ENCODE measurements around the gene CAMKK1. TPM values are rescaled to one million over a fixed set of nuclear protein-coding genes. Genes with fewer than 3 reads are reported as not detected.

The CAMKK1 gene
- polyA plus RNA-seq = 10 to 100 TPM in 1 of 4 donors, 1 to 10 TPM in 2, under 1 TPM in 1; 0.22 to 11.2 (median 3.2) TPM
- long read RNA-seq, donor 1 = 0 reads
- long read RNA-seq, donor 2 = 0 reads
- long read RNA-seq, donor 3 = 0 reads
- long read RNA-seq, donor 4 = 0 reads
- long read RNA-seq, donor 5 = 0 reads
- long read RNA-seq, donor 6 = 0 reads
- long read RNA-seq, donor 7, partial matches to known transcripts = 0 of 1 reads
- long read RNA-seq, donor 7, other reads (novel, unspliced or antisense) = 0 of 1 reads
- long read RNA-seq, donor 8 = 0 reads
- long read RNA-seq, donor 9 = 0 reads
- long read RNA-seq, donor 10 = 0 reads

DNA sequence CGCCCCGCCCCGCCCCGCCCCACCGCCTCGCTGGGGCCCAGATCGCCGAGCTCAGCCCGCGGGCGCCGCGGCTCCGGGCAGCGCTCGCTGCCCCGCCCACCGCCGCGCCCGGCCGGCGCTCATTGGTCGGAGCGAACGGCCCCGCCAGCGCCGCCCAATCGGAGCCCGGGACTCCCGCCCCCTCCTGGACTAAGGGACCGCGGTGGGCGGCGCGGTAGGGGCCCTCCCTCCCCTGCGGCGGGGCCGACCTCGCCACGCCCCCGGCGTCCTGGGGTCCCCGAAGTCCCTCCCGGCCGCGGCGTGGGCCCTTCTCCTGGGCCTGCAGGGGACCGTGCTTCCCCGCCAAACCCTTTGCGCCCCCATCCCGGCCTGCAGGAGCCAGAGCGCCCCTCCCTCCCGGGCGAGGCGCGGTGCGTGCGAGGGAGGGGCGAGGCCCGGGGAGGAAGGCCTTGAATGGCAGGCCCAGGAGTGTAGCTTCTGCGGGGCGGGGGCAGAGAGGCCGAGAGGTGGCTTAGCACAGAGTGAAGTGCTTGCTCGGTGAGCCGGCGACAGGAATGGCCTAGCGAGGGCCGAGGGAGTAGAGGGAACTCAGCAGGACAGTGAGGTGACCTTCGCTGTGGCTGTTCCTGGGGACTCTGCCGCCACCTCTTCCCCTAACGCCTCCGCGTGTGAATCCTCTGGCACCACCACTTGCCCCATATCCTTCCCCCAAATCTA lies at the start of gene CAMKK1:
Gene CAMKK1 (minus strand): TSS at position 51 of the 717 bp plus-strand sequence. CDS start 7,366 bp downstream, outside the sequence.
- H3K4me3 ChIP-seq (ENCODE audit: low read depth in 1 of 3, low read length in 3 of 3) = peak within 1 kb of the TSS; percentile 46 to 56 (median 55)
- WGBS, 3 donors = 1 to 9% (median 4%) methylated on average over 27 to 75 of the region's 75 CpGs
- H3K36me3 ChIP-seq (ENCODE audit: control insufficient read depth in 3 of 3, insufficient read depth in 2 of 3, low read depth in 1 of 3, low read length in 3 of 3) = peaks cover 0 to 37% (median under 1%) of the 10 kb centered on the region in 3 donors
- H3K27me3 ChIP-seq (ENCODE audit: control insufficient read depth in 3 of 3, insufficient read depth in 3 of 3, low read length in 3 of 3) = no peaks in the 10 kb centered on the region
- DNase-seq (peak; percentile 90 to 97), FAIRE-seq (no peak)
- peak within 1 kb of the TSS; percentile 58 to 88 (median 83) for H3K27ac ChIP-seq (ENCODE audit: low read depth in 1 of 3, low read length in 2 of 3)
- no peaks in the 10 kb centered on the region for H3K9me3 ChIP-seq (ENCODE audit: control insufficient read depth in 2 of 2, insufficient read depth in 1 of 2, low read depth in 1 of 2, low read length in 1 of 2)
- H3K4me1 ChIP-seq (ENCODE audit: control insufficient read depth in 3 of 3, insufficient read depth in 2 of 3, low read depth in 1 of 3, low read length in 2 of 3) = peaks cover 6 to 59% (median 8%) of the 10 kb centered on the region in 3 donors

DNA sequence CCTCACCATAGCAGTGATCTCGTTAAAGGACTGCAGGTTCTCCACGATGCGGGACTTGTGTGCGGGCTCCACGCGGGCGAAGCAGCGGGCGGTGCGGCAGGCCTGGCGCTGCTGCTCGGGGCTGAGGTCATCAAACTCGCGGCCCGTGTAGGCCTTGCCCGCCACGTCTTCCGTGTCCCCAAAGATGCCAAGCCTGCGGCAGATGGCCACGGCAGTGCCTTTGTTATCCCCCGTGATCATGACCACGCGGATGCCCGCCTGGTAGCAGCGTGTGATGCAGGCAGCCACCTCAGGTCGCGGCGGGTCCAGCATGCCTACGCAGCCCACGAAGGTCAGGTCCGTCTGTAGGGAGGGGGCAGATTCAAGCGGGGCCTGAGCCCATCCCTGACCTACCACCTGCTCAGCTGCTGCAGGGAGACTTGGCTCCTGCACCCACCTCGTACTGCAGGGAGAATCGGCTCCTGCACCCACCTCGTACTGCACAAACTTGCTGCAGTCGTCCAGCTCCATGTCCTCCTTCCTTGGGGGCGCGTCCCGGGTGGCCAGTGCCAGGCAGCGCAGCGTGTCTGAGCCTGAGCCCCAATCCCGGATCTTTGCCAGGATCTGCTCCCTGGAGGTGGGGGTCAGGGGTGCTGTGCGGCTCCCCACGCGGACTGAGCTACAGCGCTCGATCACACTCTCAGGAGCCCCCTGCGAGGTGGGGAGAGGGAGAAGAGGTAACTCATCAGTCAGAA lies 48.3 kb upstream of the CAMKK1 start:
- DNase-seq (no peak), FAIRE-seq (no peak)
- no peaks in the 10 kb centered on the region for H3K27me3 ChIP-seq (ENCODE audit: control insufficient read depth in 3 of 3, insufficient read depth in 3 of 3, low read length in 3 of 3)
- H3K4me1 ChIP-seq (ENCODE audit: control insufficient read depth in 3 of 3, insufficient read depth in 2 of 3, low read depth in 1 of 3, low read length in 2 of 3) = peaks cover 0 to 8% (median 0%) of the 10 kb centered on the region in 3 donors
- no peaks in the 10 kb centered on the region for H3K9me3 ChIP-seq (ENCODE audit: control insufficient read depth in 2 of 2, insufficient read depth in 1 of 2, low read depth in 1 of 2, low read length in 1 of 2)
- no peak overlapping the region for H3K4me3 ChIP-seq (ENCODE audit: low read depth in 1 of 3, low read length in 3 of 3)
- peaks cover 0 to 83% (median 11%) of the 10 kb centered on the region in 3 donors for H3K36me3 ChIP-seq (ENCODE audit: control insufficient read depth in 3 of 3, insufficient read depth in 2 of 3, low read depth in 1 of 3, low read length in 3 of 3)
- WGBS, 3 donors = 95 to 97% (median 96%) methylated on average over 40 to 48 of the region's 48 CpGs
- H3K27ac ChIP-seq (ENCODE audit: low read depth in 1 of 3, low read length in 2 of 3) = no peak overlapping the region

DNA sequence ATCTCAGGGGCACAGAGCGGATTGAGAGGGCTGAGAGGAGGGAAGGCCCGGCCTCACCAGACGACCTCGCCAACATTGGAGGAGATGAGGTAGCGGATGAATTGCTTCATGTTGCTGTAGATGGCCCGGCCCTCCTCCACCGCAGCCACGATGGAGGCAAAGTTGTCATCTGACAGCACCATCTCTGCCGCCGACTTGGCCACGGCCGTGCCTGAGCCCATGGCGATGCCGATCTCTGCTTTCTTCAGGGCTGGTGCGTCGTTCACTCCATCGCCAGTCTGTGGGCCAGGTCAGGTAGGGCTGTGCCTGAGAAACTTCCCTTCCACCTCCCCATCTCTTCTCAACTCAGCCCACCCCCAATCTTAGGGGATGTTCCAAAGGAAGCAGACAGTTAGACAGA lies 44.5 kb upstream of the CAMKK1 start:
- Histone ChIP-seq H3K4me3 (ENCODE audit: low read depth in 1 of 3, low read length in 3 of 3) (no peak overlapping the region), H3K4me1 (ENCODE audit: control insufficient read depth in 3 of 3, insufficient read depth in 2 of 3, low read depth in 1 of 3, low read length in 2 of 3) (peaks cover 0 to 5% (median 0%) of the 10 kb centered on the region in 3 donors), H3K27me3 (ENCODE audit: control insufficient read depth in 3 of 3, insufficient read depth in 3 of 3, low read length in 3 of 3) (no peaks in the 10 kb centered on the region), H3K27ac (ENCODE audit: low read depth in 1 of 3, low read length in 2 of 3) (no peak overlapping the region), H3K36me3 (ENCODE audit: control insufficient read depth in 3 of 3, insufficient read depth in 2 of 3, low read depth in 1 of 3, low read length in 3 of 3) (peaks cover 0 to 80% (median 11%) of the 10 kb centered on the region in 3 donors), H3K9me3 (ENCODE audit: control insufficient read depth in 2 of 2, insufficient read depth in 1 of 2, low read depth in 1 of 2, low read length in 1 of 2) (no peaks in the 10 kb centered on the region)
- no peak for FAIRE-seq
- WGBS, 3 donors = 96 to 97% (median 96%) methylated on average over 17 of the region's 17 CpGs
- DNase-seq = no peak

DNA sequence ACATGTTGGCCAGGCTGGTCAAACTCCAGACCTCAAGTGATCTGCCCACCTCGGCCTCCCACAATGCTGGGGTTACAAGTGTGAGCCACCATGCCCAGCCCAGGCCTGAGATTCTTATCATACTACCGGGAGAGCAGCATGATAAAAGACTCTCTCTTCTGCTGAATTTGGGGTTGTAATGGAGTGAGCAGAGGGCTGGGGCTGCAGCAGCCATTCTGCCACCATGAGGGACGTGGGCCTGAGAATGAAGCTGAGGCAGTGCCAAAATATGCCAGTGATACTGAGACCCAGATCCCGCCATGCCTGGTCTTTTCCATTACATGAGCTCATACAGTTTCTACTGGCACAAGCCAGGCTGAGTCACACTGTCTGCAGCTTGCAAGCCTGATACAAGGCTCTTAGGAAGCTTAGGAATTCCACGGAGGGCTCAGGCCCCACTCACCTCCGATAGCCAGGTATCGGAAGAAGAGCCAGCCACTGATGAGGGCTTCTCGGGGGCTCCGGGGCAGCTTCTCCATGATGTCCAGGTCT lies 43.0 kb upstream of the CAMKK1 start:
- peaks cover 0 to 70% (median 6%) of the 10 kb centered on the region in 3 donors for H3K36me3 ChIP-seq (ENCODE audit: control insufficient read depth in 3 of 3, insufficient read depth in 2 of 3, low read depth in 1 of 3, low read length in 3 of 3)
- no peaks in the 10 kb centered on the region for H3K27me3 ChIP-seq (ENCODE audit: control insufficient read depth in 3 of 3, insufficient read depth in 3 of 3, low read length in 3 of 3)
- H3K4me1 ChIP-seq (ENCODE audit: control insufficient read depth in 3 of 3, insufficient read depth in 2 of 3, low read depth in 1 of 3, low read length in 2 of 3) = peaks cover 0 to 5% (median 0%) of the 10 kb centered on the region in 3 donors
- DNase-seq (no peak), FAIRE-seq (no peak)
- H3K9me3 ChIP-seq (ENCODE audit: control insufficient read depth in 2 of 2, insufficient read depth in 1 of 2, low read depth in 1 of 2, low read length in 1 of 2) = no peaks in the 10 kb centered on the region
- no peak overlapping the region for H3K27ac ChIP-seq (ENCODE audit: low read depth in 1 of 3, low read length in 2 of 3)
- WGBS, 3 donors = 95 to 96% (median 96%) methylated on average over 9 of the region's 9 CpGs
- no peak overlapping the region for H3K4me3 ChIP-seq (ENCODE audit: low read depth in 1 of 3, low read length in 3 of 3)

DNA sequence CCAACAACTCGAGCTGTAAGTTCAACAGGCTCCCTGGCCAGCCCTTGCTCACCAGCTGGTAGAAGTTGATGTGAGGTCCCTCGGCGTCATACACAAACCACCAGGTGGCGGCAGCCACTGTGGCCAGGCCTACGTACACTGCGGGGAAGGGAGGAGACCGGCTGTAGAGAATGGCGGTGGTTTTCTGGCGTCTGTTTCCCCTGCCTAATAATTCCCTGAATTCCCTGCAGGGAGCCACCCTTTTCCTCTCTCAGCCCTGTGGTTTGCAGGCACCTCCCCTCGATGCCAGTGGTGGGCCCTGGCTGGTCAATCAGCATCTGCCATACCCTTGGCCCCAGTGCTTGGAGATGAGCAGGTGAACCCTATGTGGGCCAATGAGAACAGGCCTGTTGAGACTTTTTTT lies 42.3 kb upstream of the CAMKK1 start:
- Histone ChIP-seq H3K27me3 (ENCODE audit: control insufficient read depth in 3 of 3, insufficient read depth in 3 of 3, low read length in 3 of 3) (no peaks in the 10 kb centered on the region), H3K4me3 (ENCODE audit: low read depth in 1 of 3, low read length in 3 of 3) (no peak overlapping the region), H3K27ac (ENCODE audit: low read depth in 1 of 3, low read length in 2 of 3) (no peak overlapping the region), H3K4me1 (ENCODE audit: control insufficient read depth in 3 of 3, insufficient read depth in 2 of 3, low read depth in 1 of 3, low read length in 2 of 3) (peaks cover 0 to 5% (median 0%) of the 10 kb centered on the region in 3 donors), H3K36me3 (ENCODE audit: control insufficient read depth in 3 of 3, insufficient read depth in 2 of 3, low read depth in 1 of 3, low read length in 3 of 3) (peaks cover 0 to 68% (median 6%) of the 10 kb centered on the region in 3 donors), H3K9me3 (ENCODE audit: control insufficient read depth in 2 of 2, insufficient read depth in 1 of 2, low read depth in 1 of 2, low read length in 1 of 2) (no peaks in the 10 kb centered on the region)
- WGBS, 3 donors = 9 to 35% (median 17%) methylated on average over 10 of the region's 10 CpGs
- FAIRE-seq (no peak), DNase-seq (peak; percentile 85 to 90)

DNA sequence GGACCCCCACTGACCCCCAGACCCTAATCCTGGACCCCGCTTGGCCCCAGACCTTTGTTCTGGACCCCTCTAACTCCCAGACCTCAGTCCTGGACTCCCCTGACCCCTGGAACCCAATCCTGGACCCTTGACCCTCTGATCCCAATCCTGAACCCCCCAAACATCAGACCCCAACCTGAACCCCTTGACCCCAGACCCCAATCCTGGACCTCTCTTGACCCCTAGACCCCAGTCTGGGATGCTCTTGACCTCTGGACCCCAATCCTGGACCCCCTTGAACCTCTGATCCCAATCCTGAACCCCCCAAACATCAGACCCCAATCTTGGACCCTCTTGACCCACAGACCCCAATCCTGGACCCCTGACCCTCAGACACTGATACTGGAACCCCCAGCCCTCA lies 36.9 kb upstream of the CAMKK1 start:
- Histone ChIP-seq H3K4me1 (ENCODE audit: control insufficient read depth in 3 of 3, insufficient read depth in 2 of 3, low read depth in 1 of 3, low read length in 2 of 3) (peaks cover 0 to 44% (median 0%) of the 10 kb centered on the region in 3 donors), H3K36me3 (ENCODE audit: control insufficient read depth in 3 of 3, insufficient read depth in 2 of 3, low read depth in 1 of 3, low read length in 3 of 3) (peaks cover 0 to 63% (median 3%) of the 10 kb centered on the region in 3 donors), H3K27ac (ENCODE audit: low read depth in 1 of 3, low read length in 2 of 3) (no peak overlapping the region), H3K9me3 (ENCODE audit: control insufficient read depth in 2 of 2, insufficient read depth in 1 of 2, low read depth in 1 of 2, low read length in 1 of 2) (no peaks in the 10 kb centered on the region), H3K27me3 (ENCODE audit: control insufficient read depth in 3 of 3, insufficient read depth in 3 of 3, low read length in 3 of 3) (no peaks in the 10 kb centered on the region), H3K4me3 (ENCODE audit: low read depth in 1 of 3, low read length in 3 of 3) (no peak overlapping the region)
- DNase-seq = no peak
- whole genome bisulfite sequencing, 3 donors = 99 to 100% (median 100%) methylated on average over 1 of the region's 1 CpG
- FAIRE-seq = no peak

DNA sequence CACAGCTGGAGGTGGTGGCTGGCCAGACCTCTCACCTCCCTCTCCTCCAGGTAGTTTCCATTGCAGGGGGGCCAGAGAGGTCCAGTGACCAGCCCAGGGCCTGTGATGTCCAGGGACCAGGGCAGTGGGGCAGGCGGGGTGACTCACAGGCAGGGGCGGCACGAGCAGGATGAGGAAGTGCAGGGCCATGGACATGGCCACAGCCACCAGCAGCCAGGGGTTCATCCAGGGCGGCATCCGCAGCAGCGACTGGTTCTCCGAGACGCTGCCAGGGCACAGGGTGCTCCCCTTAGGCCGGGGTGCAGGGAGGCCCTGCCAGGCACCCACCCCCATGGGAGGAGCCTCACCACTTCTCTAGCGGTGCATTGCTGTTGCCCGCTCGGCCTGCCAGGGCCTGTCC lies 36.3 kb upstream of the CAMKK1 start:
- H3K9me3 ChIP-seq (ENCODE audit: control insufficient read depth in 2 of 2, insufficient read depth in 1 of 2, low read depth in 1 of 2, low read length in 1 of 2) = no peaks in the 10 kb centered on the region
- peaks cover 0 to 48% (median 0%) of the 10 kb centered on the region in 3 donors for H3K4me1 ChIP-seq (ENCODE audit: control insufficient read depth in 3 of 3, insufficient read depth in 2 of 3, low read depth in 1 of 3, low read length in 2 of 3)
- H3K36me3 ChIP-seq (ENCODE audit: control insufficient read depth in 3 of 3, insufficient read depth in 2 of 3, low read depth in 1 of 3, low read length in 3 of 3) = peaks cover 0 to 63% (median 5%) of the 10 kb centered on the region in 3 donors
- DNase-seq = no peak
- no peaks in the 10 kb centered on the region for H3K27me3 ChIP-seq (ENCODE audit: control insufficient read depth in 3 of 3, insufficient read depth in 3 of 3, low read length in 3 of 3)
- H3K4me3 ChIP-seq (ENCODE audit: low read depth in 1 of 3, low read length in 3 of 3) = no peak overlapping the region
- FAIRE-seq = no peak
- 94 to 99% (median 96%) methylated on average over 6 to 12 of the region's 12 CpGs for WGBS, 3 donors
- no peak overlapping the region for H3K27ac ChIP-seq (ENCODE audit: low read depth in 1 of 3, low read length in 2 of 3)

DNA sequence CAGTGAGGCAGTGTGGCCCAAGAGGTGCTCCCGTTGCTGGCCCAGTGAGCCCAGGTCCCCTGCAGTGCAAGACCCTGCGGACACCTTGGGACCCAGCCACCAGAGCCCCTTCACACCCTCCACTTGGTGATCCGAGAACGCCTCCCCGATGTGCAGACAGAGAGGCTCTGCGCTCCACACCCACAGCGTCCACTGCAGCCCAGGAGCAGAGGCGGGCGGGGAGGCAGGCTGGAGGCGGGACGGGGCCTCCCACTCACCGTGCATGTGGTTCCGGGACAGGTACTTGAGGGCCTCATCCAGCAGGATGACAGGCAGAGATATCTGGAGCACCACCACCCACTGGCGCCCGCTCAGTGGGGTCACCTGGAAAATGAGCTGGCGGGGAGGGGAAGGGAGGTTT lies 35.6 kb upstream of the CAMKK1 start:
- DNase-seq (peak in 1 of 2 donors; percentile 58), FAIRE-seq (no peak)
- no peak overlapping the region for H3K4me3 ChIP-seq (ENCODE audit: low read depth in 1 of 3, low read length in 3 of 3)
- 94 to 95% (median 94%) methylated on average over 13 to 16 of the region's 16 CpGs for WGBS, 3 donors
- H3K4me1 ChIP-seq (ENCODE audit: control insufficient read depth in 3 of 3, insufficient read depth in 2 of 3, low read depth in 1 of 3, low read length in 2 of 3) = peaks cover 0 to 56% (median 0%) of the 10 kb centered on the region in 3 donors
- H3K9me3 ChIP-seq (ENCODE audit: control insufficient read depth in 2 of 2, insufficient read depth in 1 of 2, low read depth in 1 of 2, low read length in 1 of 2) = no peaks in the 10 kb centered on the region
- H3K27me3 ChIP-seq (ENCODE audit: control insufficient read depth in 3 of 3, insufficient read depth in 3 of 3, low read length in 3 of 3) = no peaks in the 10 kb centered on the region
- peaks cover 0 to 66% (median 5%) of the 10 kb centered on the region in 3 donors for H3K36me3 ChIP-seq (ENCODE audit: control insufficient read depth in 3 of 3, insufficient read depth in 2 of 3, low read depth in 1 of 3, low read length in 3 of 3)
- H3K27ac ChIP-seq (ENCODE audit: low read depth in 1 of 3, low read length in 2 of 3) = peak overlapping the region in 1 of 3 donors; percentile 95
